ENCODE measurements around the gene ATXN7.

DNA sequence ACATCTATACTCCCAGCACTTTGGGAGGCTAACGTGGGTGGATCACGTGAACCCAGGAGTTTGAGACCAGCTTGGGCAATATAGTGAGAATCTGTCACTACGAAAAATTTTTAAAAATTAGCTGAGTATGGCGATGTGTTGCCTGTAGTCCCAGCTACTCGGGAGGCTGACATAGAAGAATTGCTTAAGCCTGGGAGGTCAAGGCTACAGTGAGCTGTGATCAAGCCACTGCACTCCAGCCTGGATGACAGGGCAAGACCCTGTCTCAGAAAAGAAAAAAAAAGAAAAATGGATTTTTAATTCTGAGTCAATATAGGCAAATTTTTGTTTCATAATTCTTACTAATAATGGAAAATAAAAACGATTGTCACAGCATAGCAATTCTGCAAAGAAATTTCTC, 31.3 kb upstream of the ATXN7 start:
- TF ChIP-seq CTCF (conservative IDR thresholded peaks at IDR 0.05) (no peak), ZFX (IDR thresholded peaks at IDR 0.05) (no peak)
